ENCODE measurements around the gene FOSL2. TPM values are rescaled to one million over a fixed set of nuclear protein-coding genes. Genes with fewer than 3 reads are reported as not detected.

FOSL2 gene
- total RNA-seq, 1 experiment from 2014 or later: 44.8 TPM

DNA sequence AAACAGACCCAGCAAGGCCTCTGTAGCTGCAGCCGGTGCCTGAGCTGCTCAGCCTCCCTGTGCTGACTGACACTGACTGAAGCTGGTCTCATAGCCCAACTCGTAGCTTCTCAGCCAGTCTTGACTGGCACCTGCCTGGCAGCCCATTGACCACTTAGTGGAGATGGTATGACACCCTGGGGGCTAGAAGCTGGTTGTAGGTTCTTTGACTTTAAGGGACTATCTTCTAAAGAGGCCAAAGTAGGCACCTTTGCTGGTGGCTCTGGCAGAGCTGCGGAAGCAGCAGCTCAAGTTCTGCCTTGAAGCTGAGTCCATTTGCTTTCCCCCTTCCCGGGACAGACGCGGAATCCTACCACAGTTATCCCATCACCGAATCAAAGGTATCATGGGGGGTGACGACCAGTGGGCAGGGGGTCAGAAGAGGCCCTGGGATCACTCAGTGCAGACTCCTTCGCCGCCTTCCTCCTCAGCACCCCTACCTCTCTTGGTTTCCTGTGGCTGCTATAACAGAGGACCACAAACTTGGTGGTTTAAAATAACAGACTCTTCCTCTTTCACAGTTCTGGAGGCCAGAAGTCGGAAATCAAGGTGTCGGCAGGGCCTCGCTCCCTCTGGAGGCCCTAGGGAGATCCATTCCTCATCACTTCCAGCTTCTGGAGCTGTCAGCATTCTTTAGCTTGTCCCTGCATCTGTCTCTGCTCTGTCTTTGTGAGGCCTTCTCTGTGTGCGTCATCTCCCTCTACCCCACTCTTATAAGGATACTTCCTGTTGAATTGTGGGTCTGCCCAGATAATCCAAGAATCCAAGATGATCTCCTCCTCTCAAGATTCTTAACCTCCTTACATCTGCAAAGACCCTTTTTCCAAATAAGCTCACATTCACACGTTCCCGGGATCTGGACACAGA is 13.7 kb upstream of the FOSL2 start:
- H4K20me1 ChIP-seq (ENCODE audit: insufficient read depth): no peaks in the 10 kb centered on the region
- H3K79me2 ChIP-seq (ENCODE audit: insufficient read depth, low read length): no peaks in the 10 kb centered on the region
- no peak overlapping the region for H3K4me3 ChIP-seq (replicated peaks in 1 of 2; ENCODE audit: low read depth in 1 of 2, low read length in 2 of 2)
- H3K27me3 ChIP-seq (ENCODE audit: insufficient read depth, low read length): no peaks in the 10 kb centered on the region
- no peak overlapping the region for H3K9ac ChIP-seq (ENCODE audit: low read length)
- H3K36me3 ChIP-seq (ENCODE audit: control insufficient read depth in 1 of 2, insufficient read depth in 2 of 2, low read length in 2 of 2): no peaks in the 10 kb centered on the region
- DNase-seq (ENCODE audit: low read depth, low spot score) (no peak), ATAC-seq (no peak)
- no peak overlapping the region for H3K4me2 ChIP-seq (ENCODE audit: low read length)
- RAD21 ChIA-PET (ENCODE audit: low non-redundant PET in 1 of 2, low total read pairs in 2 of 2, uncharacterized antibody in 2 of 2, unreplicated experiment in 2 of 2): no interaction called here
- CTCF ChIA-PET: no interaction called here
- H3K4me1 ChIP-seq (ENCODE audit: control insufficient read depth in 1 of 2, insufficient read depth in 2 of 2, low read length in 2 of 2): peaks cover 7 to 20% of the 10 kb centered on the region in 2 experiments; a peak in 2 of 4 replicates
- no peaks in the 10 kb centered on the region for H3K9me3 ChIP-seq (ENCODE audit: control insufficient read depth in 1 of 2, insufficient read depth in 1 of 2, low read depth in 1 of 2, low read length in 2 of 2)
- no peak for TF ChIP-seq FOSL1 (IDR thresholded peaks at IDR 0.05; ENCODE audit: low read depth)
- TF ChIP-seq, protein P1, sequence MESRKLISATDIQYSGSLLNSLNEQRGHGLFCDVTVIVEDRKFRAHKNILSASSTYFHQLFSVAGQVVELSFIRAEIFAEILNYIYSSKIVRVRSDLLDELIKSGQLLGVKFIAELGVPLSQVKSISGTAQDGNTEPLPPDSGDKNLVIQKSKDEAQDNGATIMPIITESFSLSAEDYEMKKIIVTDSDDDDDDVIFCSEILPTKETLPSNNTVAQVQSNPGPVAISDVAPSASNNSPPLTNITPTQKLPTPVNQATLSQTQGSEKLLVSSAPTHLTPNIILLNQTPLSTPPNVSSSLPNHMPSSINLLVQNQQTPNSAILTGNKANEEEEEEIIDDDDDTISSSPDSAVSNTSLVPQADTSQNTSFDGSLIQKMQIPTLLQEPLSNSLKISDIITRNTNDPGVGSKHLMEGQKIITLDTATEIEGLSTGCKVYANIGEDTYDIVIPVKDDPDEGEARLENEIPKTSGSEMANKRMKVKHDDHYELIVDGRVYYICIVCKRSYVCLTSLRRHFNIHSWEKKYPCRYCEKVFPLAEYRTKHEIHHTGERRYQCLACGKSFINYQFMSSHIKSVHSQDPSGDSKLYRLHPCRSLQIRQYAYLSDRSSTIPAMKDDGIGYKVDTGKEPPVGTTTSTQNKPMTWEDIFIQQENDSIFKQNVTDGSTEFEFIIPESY (IDR thresholded peaks at IDR 0.05; ENCODE audit: extremely low read depth, insufficient replicate concordance, low read length): no peak
- TF ChIP-seq RAD21 (IDR thresholded peaks at IDR 0.05; ENCODE audit: low read depth): no peak
- no peak for TF ChIP-seq JUND (IDR thresholded peaks at IDR 0.05)
- no peak for TF ChIP-seq SP1 (IDR thresholded peaks at IDR 0.05; ENCODE audit: low read depth)
- no peak for TF ChIP-seq ZFX (IDR thresholded peaks at IDR 0.05)
- TF ChIP-seq EGR1 (IDR thresholded peaks at IDR 0.05; ENCODE audit: low read depth): no peak
- TF ChIP-seq TCF7L2 (IDR thresholded peaks at IDR 0.05; ENCODE audit: borderline replicate concordance, extremely low read depth, insufficient read depth, insufficient read length): no peak
- no peak for TF ChIP-seq ELF1 (IDR thresholded peaks at IDR 0.05; ENCODE audit: borderline replicate concordance, low read depth)
- no peak for TF ChIP-seq CEBPB (IDR thresholded peaks at IDR 0.05; ENCODE audit: low read depth)
- no peak for TF ChIP-seq POLR2A (IDR thresholded peaks at IDR 0.05; ENCODE audit: borderline replicate concordance, extremely low read depth, insufficient read depth, insufficient read length)
- no peak overlapping the region for H2AFZ ChIP-seq (ENCODE audit: low read depth, low read length, poor library complexity, severe bottlenecking)
- BruUV-seq (replicated peaks): no TSS peak
- POLR2A ChIA-PET: no interaction called here
- intact Hi-C loops (cut with micrococcal nuclease): no loop called here
- no peak overlapping the region for H3K27ac ChIP-seq (ENCODE audit: low read depth, low read length)
- no peaks in the 10 kb centered on the region for H3K9me2 ChIP-seq (ENCODE audit: insufficient read depth)

Measured in HCT116 (cell line).